ENCODE results near the gene LETM1.

The LETM1 gene

DNA sequence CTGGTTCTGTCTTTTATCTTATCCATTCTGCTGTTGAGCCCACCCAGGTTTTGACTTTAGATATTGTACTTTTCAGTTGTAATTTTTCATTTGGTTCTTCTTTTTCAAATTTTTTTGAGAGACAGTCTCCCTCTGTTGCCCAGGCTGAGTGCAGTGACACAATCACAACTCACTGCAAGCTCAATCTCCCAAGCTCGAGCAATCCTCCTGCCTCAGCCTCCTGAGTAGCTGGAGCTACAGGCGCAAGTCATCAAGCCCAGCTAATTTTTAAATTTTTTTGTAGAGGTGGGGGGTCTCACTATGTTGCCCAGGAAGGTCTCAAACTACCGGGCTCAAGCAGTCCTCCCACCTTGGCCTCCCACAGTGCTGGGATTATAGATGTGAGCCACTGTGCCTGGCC is 25.7 kb downstream of the LETM1 start:
- no peak for DNase-seq

DNA sequence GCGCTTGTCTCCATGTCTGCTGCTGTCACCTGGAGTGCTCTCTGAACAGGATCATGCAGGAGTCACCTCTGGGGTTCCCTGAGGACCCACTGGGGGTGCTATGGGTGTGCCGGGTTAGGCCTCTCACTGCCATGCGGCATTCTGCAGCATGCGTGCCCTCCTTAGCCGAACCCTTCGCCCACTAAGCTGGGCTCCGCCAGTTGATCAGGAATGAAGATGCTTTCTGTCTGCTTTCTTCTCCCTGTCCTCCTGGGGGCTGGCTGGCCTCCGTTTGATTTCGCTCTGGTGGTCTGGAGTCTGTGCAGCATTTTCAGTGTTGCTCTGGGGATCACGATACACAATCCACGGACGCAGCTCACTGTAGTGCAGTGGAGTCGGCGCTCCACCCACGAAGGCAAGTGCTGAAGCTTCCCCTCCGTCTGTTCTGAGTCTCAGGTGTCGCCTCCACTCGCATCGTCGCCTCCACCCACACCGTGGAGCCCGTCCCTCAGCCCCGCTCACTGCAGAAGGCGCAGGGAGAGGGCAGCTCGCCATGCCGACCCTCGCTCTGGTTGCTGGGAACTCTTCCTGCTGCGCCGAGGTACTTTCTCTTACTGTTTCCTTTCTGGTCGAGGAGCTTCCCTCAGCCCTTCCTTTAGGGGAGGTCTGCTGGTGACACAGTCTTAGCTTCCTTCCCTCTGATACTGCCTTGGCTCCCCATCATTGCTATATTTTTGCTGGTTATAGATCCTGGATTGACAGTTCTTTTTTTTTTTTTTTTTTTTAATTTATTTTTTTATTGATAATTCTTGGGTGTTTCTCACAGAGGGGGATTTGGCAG is 29.2 kb downstream of the LETM1 start:
- DNase-seq, result peak in 4 of 56 donors; percentile 15 to 55 (median 38)

DNA sequence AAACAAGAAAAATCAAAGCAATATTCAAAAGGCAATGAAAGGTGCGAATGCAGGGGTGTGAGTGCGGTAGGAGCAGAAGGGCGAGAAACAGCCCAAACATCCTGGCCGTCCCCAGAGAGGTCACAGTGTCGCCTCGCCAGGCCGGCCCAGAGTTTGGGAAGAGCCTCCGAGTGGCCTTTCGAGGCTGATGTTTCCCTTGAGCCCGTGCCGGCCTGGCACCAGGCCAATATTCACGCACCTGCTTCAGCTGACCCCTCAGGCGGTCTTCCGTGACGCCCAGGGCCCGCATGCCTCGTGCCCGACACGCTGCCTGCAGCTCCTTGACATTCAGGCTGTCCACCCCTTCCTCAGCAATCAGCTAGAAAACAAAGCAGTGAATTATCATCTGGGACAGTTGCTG is 30.6 kb downstream of the LETM1 start:
- no peak for DNase-seq

DNA sequence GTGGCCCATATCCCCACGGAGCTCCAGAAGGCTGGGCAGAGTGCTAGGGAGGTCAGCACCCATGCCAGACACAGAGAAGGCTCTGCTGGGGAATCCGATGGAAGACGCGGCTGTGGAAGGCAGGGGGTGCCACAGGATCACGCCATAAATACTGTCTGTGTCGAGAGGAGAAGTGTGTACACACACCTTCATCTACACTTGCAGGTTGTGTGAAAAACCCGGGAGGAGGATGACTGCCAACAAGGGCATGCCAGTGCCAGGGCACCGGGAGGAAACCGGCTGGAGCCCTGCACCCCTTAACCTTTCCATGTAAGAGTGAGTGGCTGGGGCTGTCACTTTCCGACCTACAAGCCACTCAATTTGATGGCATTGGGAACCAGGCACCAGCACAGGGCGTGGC is 31.2 kb downstream of the LETM1 start:
- no peak for DNase-seq

DNA sequence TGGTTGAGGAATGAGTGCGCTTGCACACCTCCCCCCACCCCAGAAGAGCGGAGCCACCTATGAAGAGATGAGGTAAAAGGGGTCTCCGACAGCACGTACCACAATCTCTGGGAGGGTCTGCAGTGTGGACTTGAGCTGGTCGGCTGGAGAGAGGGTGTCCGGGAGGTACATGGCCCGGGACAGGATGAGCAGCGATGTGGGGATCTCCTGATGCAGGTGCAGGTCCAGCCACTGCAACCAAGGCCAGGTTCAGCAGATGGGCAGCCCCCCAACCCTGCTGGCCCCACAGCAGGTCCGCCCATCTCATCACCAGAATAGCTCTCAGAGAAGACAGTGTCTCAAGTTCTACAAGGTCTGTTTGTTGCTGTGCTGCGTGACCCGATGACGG is 32.4 kb downstream of the LETM1 start:
- no peak for DNase-seq

DNA sequence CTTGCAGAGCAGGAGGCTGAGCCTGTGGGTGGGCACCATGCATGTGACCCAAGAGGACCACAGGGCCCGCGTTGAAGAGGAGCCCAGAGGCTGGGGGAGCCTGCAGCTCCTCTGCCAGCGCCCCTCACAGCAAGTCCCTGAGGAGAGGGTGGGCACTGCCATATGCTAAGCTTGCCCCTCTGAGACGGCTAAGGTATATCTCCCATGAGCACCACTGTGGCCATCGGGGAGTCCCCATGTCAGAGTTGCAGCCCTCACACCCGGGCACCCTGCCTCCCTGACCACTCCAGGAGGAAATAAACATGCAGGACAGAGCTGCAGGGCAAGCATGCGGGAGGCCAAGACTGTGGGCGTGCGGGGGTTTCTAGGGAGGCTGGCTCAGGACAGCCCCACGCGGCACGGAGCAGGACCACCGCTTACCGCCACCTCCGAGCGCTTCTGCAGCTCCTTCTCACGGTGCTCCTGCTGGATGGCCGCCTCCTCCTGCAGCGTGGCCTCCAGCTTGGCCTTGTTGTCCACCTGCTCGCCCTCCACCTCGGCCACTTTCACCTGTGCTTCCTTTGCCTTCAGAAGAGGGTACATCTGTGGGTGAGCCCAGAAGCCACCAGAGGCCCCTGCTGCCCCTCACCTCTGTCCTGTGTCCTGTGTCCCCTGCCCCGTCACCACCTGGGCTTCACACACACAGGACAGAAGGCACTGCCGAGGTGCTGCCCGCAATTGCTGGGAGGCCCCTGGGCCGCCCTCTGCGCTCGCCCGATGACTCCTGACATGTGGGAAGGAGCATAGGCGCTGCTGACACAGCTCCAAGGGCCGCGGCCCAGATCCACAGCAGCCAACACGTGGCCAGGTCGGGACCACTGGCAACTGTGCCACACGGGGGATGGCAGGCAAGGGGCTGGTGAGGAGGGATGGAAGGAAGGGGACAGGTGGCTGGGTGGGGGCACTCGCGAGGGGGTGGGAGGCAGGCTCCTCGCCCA is 33.1 kb downstream of the LETM1 start:
- no peak for DNase-seq

DNA sequence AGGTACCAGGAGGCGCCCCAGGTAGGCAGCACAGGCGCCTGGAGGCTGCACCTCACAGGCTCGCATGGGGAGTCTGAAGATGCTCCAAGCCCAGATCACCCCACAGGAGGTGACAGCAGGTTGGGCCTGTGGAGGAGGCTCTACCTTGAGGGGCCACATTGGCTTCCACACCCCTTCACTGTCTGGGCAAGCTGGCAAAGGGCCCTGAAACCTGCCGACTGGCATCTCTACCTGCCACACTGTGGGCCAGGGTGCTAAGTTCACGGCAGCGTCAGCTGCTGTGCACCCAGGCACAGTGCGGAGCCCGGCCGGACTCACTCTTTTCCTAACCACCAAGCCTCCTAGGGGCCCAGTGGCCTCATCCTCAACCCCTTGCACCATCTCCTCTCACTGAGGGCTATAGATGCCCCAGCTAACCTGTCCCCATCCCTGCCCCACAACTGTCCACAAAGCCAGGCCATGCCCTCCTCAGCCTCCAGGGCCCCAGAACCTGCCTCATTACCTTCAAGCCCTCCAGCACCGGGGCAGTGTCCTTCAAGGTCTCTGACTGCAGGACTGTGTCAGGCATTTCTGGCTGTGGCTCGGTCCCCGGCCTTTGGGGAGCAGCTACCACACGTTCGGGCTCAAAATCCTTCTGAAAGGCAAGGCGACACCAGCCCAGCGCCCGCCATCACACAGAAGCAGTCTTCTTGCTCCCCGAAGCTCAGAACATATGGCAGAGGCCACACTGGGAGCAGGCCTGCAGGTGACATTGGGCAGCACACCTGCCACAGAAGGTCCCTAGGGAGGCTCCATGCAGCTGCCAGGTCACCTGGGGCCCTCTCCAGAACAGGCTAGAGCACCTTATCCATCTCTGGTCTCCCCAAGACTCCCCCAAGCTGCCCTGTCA is 34.0 kb downstream of the LETM1 start:
- no peak for DNase-seq

DNA sequence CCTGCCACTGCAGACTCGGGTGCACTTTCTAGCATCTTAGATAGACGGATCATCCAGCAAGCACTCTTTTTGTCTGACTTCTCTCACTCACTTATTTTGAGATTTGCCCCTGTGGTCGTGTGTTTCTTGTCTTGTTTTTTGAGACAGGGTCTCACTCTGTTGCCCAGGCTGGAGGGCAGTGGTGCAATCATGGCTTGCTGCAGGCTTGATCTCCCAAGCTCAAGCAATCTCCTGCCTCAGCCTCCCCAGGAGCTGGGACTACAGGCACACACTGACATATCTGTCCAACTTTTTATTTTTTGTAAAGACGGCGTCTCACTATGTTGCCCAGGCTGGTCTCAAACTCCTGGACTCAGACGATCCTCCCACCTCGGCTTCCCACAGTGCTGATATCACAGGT is 36.1 kb downstream of the LETM1 start:
- no peak for DNase-seq

DNA sequence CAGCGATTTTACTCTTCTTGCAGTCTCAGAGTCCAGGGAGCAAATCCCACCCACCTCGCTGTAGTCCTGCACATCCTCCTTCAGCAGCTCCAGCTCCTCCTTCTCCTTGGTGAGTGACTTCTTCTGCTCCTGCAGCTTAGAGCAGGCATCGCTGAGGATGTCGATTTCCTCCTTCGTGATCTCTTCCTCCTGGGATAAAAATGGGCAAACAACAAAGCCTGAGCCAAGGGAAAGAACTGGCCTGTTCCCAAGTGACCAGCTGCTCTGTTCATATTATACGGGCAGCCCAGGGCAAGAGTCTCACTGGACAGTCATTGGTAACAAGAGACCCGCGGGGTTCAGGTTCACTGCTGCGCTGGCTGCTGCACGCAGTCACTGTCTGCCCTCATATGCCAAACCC is 36.7 kb downstream of the LETM1 start:
- no peak for DNase-seq

DNA sequence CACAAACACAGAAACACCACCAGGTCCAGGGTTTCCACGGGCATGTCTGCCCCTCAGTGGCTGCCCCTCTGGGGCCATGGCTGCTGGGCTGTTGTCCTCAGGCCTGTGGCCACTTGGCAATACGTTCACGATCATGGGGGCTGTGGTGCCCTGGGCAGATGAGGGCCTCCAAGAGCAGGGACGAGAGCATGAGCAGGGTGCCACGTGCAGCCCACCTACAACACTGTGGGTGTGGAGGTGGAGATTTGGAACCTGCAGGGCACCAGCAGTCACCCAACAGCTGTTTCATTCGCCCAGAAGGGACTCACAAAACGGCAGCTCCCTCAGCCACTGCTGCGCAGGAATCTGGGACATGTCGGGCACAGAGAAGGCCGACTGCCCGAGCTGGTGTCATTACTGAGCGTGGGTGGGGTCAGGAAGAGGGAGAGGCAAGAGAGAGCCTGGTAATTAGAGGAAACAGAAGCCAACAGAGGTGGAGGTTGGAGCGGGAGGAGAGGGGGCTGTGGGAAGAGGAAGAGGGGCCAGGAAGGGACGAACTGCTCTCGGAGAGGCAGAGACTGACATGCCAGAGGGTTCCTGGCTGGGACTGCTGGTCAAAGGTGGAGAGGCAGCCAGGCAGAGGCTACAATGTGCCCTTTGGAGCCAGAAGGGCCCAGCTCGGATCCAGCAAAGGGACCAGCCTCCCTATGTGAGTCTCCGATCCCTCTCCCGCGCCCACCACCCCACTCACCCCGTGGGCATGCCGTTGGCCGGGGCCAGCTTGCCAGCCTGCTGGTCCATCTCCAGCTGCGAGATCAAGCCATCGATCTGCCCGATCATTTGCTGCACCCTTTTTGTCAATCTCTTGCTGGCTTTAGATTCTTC is 39.7 kb downstream of the LETM1 start:
- no peak for DNase-seq

DNA sequence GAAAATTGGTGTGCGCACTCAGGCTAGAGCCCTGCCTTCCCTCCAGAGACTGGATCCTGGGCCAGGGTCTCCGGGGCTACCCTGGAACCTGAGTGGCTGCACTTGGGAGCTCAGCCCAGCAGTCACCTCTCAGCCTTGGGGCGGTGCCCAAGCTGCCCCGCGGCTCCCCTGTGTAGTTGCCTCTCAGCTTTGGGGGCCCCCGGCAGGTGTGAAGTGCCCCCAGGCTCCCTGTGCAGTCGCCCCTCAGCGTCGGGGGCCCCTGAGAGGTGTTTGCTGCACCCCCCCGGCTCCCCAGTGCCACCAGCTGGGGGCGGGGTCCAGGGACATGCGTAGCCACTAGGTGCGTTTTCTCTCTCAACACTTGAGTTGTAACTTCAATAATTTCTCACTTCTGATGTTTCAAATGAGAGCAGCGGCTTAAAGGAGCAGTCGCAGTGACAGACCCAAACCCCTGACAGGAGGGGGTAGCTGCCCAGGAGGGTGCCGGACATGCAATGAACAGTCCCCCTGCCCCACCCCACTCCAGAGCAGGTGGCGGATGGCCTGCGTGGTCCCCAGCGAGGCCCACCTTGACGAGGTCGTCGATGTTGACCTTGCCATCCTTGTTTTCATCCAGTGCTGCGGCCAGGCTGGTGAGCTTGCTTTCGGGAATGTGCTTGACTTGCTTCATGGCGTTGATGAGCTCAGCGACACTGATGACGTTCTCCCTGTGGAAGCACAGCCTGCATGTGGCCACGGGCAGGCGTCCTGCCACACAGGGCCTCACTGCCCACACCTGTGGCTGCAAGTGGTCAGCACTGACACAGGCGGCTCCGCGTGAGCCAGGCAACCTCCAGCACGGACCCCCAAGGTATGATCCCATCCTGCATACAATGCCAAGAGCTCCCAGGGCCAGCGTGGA is 40.6 kb downstream of the LETM1 start:
- no peak for DNase-seq

DNA sequence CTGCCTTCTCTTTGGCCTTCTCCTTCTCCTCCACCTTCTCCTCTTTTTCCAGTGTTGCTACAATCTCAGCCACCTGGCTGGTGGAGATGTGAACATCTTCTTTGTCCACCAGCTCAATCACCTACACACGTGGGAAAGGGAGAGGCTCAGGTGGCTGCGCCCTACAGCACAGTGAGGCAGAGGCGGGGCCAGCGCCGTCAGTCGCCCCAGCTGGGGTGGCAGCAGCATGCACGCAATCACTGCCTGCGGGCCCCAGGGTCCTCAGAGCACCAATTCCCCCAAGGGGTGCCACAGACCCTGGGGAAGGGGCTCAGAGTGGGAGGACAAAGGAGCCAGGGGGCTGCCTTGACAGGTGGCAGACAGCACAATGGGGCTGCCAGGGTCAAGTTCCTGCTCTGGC is 41.5 kb downstream of the LETM1 start:
- no peak for DNase-seq

DNA sequence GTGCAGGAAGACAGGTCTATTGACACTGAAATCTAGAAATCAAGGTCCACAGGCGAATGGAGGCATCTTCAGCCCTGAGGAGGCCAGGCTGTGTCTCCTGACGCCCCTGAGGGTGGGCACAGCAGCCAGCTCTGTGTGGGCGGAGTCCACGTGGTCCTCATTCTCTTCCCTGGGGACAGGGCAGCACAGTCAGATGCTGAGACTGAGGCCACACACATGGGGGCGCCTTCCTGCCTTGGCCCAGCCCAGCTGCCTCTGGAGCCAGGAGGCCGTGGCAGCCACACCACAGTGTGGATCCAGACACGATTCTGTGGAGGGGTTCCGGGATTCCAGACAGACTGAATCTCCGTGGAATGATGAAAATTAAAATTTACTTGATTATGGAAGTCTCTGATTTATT is 42.0 kb downstream of the LETM1 start:
- DNase-seq, result no peak

DNA sequence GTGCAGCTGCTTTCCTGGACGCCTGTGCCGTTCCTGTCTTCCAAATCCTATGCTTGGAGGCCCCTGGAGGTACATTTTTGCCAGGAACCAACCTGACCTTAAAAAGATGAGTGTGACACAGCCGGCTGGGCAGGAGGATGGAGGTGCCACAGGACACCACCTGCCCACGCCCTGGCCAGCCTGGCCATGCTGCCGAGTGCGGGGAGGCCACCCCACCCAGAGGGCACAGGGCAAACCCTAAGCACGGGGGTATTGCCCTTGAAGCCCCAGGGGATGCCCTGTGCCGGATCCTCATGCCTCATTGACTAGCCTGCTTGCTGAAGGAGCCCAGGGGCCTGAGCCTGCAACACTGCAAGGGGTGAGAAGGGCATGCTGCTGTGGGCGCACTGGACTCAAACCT is 42.7 kb downstream of the LETM1 start:
- no peak for DNase-seq

DNA sequence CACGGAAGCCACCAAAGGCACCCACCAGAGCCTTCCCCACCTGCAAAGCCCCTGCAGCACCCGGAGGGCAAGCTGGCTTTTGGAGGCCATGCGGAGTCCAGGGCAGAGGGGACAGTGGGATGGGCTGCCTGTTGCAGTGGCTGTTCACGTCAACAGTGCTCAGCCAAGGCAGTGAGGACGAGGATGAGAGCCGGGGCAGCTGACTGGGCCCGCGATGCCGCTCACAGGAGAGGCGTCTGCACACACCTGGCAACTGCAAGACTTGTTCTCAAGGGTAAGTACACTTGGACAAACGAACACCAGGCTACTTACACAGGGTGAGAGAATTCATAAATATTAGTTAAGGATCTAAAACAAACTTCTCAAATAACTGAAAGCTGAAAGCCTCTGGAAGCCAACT is 43.2 kb downstream of the LETM1 start:
- DNase-seq, result no peak

DNA sequence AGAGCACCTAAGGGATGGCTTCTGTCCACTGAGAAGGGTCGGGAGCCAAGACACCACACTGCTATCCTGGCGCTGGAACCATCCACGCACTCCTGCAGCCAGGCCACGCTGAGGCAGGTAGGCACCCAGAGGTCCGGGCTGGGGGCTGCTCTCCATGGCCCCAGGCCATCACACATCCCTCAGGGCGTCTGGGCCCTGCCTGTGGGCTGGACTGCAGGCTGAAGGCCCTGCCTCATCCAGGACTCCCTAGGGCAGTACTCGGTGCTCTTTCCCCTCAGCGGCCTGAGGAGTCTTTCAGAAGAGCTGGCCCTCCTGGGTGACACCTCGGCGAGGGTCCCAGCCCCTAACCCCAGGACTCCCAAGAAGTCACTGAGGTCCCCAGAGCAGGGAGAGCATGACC is 45.2 kb downstream of the LETM1 start:
- no peak for DNase-seq

DNA sequence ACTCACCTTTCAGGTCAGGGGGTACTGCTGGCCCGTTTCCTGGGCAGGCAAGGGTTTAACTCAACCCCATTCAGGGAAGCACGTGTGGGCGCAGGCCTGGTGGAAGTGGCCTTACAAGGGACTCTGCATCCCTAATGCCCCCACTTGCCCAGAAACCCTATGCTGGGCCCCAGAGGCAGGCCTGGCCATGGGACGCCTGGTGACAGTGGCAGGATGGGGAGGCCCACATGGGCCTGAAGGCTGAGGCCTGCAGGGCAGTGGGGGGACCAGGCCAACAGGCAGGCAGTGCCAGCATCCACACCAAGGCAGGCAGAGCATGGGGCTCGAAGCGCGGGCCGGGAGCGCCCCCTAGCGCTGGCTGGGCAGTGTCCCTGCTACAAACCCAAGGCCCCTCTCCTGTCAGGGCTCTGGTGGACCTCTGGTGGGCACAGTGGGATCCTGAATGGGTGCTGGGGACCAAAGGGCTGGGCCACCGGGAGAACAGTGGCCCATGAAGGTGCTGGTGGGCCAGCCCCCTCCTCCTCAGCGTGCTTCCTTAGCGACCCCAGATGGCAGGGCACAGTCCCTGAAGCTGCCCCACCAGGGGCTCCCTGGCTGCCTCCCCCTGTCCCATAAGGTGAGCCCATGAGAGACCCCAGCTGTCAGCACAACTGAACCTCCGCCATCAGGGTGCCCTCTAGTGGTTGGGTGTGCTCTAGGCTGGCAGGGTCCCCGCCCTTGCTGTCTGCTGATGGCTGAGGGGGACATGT is 46.0 kb downstream of the LETM1 start:
- DNase-seq, result peak in 52 of 56 donors; percentile 18 to 86 (median 64)

Measured in nucleus accumbens (tissue), 56 donors.